Adrenal gland (tissue), 5 donors: Measurements from ENCODE around the gene PPP1R15A.

ENCODE experiments used
- CTCF ChIP-seq, 6 experiments: fragments of 450-650 bp in 4 of 6; fragments of 200-600 bp in 2 of 6; sonication (generic) in 1 of 6; IDR thresholded peaks; 1 replicate in 5 of 6; 2 replicates in 1 of 6; pipeline versions ENCODE4 v1.5.1 to v1.8.0; 2016 to 2021; ENCODE audit warnings: antibody characterized with exemption in 6 of 6, mild to moderate bottlenecking in 2 of 6, moderate library complexity in 1 of 6
- POLR2A ChIP-seq, 2 donors: fragments of 450-650 bp; IDR thresholded peaks; one replicate each; pipeline ENCODE4 v1.6.1; 2017; ENCODE audit warnings: antibody characterized with exemption in 2 of 2, mild to moderate bottlenecking in 2 of 2, moderate library complexity in 1 of 2
- donor health status: DM: no; HTN: no; CAD: no.

GRCh38 chr19:48853483-48853882 lies 18.7 kb upstream of the PPP1R15A start:
- TF ChIP-seq POLR2A (IDR thresholded peaks at IDR 0.05) (no peak), CTCF (IDR thresholded peaks at IDR 0.05) (no peak)
